ENCODE measurements around the gene FNDC3B.
A peak's percentile ranks its signal among the peaks of the same experiment; 100 is the strongest.

Gene FNDC3B

DNA sequence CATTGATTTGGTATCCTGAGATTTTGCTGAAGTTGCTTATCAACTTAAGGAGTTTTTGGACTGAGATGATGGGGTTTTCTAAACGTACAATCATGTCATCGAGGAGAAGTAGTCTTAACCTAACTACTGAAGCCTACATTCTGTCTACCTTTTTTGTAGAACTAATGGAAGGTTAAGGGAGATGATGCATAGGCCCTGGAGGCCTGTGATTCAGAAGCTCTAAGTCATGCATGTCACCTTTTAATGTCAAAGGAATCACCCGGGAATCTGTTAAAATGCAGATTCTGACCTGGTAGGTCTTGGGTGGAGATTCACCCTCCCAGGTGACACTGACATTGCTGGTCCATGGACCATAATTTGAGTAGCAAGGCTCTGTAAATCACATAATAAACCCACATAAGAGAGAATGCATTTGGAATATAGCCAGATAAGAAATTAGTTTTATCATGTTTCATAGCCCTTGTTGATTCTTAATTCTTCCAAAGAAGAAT is 344.0 kb downstream of the FNDC3B start:
- DNase-seq: no peak

DNA sequence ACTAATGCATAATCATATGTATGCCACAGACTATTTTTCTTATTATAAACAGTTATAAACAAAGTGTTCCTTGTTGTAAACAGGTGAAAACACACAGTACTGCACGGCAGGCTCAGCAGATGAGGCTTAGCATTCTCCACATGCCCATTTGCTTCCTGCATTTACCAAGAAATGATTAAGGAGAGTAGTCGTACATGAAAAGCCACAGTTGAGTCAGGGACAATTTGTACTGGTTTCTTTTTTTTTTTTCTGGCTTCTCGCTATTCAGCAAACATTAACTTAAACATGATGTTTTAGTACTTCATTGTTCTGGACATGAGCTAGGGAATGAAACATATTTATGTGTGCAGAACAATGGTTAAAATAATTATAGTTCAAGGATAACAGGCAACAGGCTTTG is 345.5 kb downstream of the FNDC3B start:
- no peak for DNase-seq

DNA sequence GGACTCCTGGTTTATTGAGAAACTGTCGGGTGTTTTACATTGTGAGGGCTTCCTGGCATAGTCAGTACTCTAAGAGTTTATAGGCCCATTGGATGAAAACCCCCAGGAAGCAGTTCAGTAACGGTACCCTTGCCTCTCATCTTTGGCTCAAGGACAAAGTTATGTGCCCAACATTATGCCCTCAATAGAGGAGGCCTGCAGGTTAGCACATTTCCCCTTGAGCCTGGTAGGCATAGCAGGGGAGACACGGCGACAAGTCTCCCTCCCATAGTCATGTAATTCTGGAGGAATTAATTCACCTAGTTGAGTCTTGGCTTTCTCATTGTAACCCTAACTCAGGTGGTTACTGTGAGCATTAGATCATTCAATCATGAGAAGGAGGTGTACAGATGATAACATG is 348.4 kb downstream of the FNDC3B start:
- DNase-seq: no peak

DNA sequence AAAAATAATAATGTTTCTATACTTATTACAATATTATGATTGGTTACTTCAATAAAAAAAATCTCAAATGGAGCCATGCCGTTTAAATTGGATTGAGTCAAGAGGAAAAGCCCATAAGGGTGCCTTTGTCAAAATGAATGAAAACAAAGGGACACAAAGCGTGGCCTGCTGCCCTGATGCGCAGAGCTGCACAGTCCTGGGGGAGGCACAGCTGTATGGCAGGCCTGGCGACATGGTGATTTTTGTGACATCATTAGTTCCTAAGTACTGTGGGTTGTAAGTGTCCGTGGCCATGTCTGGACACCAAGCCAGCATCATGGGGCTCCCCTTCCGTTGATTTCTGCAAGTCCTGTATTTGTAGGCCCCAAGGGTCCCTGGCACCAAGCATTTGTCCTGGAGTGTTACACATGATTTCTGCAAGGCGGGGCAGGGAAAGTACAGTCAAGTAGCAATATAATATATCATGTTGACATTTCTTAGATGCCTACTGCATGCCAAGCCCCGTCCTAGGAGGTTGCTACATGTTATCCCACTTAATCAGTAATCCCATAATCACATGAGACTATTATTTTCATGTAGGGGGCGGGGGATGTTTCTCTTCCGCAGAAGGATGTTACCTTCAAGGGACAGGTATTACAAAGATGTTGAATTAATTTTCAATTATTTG is 349.2 kb downstream of the FNDC3B start:
- no peak for DNase-seq

DNA sequence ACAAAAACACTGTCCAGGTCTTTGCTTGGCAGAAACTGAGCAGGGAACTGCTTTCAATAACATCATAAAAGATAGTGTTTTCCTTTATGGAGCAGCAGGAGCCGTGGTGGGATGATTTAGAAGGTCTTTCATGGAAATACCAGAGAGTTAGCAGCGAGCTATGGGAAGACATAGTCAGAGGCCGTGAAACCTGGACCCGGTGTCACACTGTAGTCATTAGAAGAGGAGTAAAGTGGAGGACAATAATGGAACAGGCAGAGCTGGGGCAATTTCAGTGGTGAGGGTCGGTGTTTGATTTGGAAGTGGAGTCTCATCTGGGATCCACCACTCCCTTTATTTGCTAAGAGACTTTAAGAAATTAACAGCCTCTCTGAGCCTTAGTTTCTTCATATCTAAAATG is 351.4 kb downstream of the FNDC3B start:
- DNase-seq: no peak

DNA sequence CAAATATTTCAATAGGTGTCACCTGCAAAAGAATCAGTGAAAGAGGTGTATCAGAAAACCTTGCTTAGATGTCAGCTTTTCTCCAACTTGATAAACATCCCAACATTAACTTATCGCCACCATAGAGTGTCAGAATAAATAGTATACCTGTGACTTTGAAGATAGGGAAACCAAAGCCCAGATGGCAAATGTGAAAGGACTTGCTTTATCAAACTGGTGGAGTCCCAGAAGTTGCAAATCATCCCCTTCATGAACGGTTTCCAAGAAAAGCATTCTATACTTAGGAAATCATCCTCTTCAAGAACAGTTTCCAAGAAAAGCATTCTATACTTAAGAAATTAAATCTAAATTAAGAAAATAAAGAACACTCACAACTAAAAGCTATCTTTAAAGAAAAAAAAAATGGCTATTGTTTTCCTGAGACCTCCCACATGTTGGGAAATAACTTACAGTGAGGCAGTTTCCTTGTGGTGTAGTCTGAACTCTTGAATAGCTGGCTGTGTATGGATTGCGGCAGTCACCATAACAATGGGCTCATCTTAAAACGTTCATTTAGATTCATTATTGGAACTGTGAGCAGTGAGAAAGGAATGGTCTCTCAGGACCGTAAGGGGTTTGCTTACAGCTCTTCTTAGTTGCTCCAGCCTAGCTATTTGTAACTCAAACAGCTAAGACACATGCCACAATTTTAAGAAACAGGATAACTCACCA is 352.4 kb downstream of the FNDC3B start:
- peak; percentile 91 for DNase-seq

DNA sequence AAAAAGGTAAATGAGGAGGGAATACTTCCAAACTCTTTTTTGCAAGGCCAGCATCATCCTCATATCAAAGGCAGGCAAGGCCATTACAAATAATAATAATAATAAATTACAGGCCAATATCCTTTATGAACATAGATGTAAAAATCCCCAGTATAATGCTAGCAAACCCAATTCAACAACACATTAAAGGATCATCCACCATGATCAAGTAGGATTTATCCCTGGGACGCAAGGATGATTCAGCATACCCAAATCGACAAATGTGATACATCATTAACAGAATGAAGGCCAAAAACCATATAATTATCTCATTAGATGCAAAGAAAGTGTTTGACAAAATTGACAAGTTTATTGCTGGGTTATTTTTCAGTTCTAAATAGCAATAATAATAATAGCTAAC is 355.3 kb downstream of the FNDC3B start:
- DNase-seq: no peak

DNA sequence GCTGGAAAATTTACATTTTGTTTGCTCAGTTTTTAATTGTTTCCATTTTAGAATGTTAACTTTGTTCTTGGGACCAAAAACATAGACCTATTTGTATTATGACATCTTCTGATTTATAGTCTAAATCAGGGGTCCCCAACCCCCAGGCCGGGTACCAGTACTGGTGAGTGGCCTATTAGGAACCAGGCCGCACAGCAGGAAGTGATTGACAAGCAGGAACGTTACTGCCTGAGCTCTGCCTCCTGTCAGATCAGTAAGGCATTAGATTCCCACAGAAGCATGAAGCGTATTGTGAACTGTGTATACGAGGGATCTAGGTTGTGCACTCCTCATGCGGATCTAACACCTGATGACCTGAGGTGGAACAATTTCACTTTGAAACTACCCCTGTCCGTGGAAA is 357.0 kb downstream of the FNDC3B start:
- no peak for DNase-seq

DNA sequence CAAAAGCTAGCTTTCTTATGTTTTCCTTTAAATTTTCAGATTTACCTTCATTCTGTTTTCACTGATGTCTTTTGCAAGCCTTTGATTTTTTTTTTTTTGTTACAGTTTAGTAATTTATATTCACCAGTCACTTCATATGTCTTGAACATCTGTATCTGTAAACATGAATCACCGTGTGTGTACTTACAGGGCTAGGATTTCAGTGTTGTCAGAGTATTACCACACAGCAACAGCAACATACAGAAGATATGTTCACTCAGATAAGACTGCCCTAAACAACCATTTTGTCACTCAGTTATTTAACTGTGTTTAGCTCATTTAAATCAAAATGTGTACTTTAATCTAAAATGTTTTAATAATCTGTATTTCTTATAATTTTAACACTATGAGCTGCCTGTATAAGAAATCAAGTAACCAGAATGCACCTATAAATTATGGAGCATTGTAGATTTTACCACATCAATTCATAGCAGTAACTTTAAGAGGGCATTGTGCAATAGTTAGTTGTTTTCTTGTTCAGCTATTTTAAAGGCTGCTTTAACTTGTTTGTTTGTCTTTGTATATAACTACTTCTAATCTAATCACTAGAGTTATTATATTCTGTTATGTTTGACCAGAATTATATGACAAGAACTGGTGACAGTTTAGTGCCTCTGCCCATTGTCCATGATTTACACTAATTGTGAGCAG is 358.5 kb downstream of the FNDC3B start:
- DNase-seq: no peak

DNA sequence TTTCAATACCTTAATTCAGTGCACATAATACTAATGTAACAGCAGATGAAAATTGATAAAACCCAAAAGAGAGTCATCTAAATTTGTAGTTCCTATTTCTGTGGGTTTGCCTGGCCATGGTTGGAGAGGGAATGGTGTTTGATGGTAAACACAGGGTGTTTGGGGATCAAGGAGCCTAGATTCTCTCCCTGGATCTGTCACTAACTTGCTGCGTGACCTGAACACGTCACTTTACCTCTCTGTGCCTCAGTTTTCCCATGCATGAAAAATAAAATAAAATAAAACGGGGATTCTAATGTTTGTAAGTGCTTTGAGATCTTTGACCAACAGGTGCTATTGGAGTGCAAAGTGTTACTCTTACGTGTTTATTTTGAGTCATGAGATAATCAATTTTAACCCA is 359.1 kb downstream of the FNDC3B start:
- DNase-seq: no peak

DNA sequence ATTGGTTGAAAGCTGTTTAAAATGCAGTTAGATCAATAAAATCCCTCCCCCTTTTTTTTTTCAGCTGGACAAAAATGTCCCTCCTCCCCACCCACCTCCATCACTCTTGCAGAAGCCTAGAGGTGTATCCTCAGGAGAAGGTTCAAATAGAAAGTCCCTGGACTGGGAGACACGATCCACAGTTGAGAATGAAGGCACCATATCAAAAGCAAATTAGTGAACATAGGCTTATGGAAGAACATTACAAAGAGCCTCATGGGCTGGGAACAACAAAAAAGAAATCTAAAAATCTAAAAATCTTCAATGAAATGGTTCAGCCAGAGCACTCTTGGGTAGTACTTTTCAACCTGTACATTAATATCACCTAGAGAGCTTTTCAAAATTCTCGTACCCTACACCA is 362.7 kb downstream of the FNDC3B start:
- no peak for DNase-seq

DNA sequence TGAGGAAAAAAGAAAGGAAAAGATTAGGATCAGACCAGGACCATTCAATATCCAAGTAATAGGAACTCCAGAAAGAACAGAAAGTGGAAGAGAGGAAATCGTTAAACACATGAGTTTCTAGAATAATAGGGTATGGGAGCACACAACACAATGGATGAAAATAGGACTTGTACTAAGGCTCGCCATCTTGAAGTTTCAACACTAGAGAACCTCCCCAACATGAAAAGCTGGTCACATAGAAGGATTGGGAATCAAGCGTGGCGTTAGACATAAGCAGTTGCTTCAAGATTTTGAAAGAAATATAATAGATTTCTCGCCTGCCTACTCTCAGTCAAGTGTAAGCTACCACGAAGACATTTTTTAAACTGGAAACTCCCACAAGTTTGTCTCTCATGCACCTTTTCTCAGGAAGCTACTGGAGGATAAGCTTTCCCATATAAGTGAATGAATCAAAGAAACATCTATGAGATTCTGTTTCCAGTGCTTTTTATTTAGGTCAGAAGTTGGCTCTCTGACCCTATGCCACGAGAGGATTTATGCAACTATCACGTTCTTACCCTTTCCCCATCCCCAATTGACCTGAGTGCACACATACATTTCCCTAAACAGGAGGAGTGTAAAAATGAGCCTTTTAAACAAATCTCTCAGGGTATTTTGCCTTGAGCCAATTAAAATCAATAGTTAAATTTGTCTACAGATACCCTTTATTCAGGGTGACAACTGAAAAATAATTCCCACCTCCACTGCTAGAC is 363.7 kb downstream of the FNDC3B start:
- no peak for DNase-seq

DNA sequence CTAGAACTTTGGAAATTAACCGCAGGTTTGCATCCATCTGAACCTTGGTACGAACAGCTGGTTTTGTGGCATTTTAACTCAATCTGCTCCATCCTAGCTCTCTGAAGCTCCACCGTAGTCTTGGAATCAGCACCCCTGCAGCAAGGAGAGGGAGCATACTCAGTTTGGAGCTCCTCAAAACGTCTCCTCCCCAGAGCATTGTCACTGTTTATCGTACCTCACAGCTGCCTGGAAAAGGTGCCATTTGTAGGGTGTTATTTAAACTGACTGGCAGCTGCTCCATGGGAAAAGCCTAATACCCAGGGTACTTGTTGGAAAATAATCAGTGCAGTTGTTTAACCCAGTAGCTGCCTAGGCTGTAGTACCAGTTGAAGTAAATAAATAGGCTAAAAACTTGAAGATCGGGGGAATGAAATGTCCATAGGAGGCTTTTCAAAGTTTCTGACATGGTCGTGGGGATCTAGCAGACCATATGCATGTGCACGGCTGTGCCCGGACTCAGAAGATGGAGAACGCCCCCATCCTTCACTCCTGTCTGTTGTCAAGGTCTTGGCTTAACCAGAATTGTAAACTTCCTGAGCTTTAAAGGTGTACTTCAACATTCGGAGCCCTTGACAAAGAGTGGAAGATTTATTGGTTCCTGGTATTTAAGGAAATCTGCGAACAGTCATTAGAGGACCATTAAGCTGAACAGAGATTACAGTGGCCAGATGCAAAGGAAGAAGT is 365.0 kb downstream of the FNDC3B start:
- no peak for DNase-seq

DNA sequence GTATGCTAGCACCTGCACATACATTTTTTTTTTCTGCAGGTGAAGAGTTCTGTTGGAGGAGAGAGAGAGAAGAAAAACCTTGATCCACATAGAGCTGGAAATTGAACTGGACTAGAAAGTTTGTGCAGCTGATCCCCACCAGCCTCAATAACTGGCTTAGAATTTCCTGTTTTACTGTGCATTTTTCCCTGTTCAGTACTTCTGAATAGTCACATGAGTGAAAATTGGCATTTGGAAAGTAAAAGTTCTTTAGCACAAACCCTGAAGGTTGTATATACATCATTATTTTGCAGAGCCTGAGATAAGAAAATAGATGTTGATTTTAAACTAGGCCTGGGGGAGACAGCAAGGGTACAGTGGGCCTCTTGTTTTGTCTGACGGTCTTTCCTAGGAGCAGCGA is 366.5 kb downstream of the FNDC3B start:
- no peak for DNase-seq

DNA sequence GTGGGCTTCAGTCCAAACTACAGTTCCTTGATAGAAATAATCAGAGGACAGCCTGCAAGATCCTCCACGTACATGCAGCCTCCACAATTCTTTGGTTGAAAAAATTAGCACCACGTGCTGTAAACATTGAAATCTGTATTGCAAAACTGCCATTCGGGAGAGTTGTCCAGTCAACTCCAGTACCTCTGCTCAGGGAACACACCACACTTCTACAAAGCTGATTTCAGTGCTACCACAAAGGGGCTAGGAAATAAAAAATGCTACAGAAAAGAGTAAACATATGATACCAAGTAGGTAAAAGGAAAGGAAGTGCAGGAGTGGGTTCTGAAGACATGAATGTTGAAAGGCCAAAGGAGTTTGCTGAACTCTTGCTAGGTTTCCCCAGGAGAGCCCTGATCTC is 368.5 kb downstream of the FNDC3B start:
- no peak for DNase-seq

DNA sequence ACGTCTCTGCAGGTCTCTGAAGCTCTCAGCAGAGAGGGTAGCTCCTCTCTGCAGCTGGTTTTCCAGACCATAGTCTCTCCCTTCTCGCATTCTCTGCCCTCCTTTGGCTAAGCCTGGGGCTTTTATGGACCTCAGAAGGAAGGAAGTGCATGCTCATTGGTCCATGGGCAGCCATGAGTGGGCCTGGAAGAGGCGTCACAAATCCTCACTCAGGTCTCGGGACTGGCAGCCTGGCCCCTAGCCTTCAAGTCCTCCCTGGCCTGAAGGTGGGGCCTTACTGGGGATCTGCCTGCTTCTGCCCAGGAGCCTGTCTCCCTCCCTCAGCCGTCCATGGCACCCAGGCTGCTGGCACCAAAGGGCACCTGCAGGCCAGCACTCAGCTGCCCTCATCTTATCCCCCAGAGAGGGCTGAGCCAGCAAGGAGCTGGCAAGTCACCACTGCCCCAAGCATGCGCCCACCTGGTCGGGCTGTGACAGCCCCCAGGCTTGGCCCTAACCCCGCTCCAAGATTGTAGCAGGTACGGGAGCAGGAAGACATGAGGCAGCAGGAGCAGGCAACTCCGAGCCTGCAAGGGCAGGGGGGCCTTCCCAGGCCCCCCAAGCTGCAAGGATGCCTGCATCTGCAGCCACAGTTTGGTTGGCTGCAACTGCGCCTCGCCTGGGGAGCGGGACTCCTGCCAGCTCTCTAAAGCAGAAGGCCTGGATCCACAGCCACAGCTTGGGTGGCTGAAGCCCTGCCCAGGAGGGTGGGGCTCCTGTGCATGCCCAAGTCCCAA is 371.5 kb downstream of the FNDC3B start:
- no peak for DNase-seq

DNA sequence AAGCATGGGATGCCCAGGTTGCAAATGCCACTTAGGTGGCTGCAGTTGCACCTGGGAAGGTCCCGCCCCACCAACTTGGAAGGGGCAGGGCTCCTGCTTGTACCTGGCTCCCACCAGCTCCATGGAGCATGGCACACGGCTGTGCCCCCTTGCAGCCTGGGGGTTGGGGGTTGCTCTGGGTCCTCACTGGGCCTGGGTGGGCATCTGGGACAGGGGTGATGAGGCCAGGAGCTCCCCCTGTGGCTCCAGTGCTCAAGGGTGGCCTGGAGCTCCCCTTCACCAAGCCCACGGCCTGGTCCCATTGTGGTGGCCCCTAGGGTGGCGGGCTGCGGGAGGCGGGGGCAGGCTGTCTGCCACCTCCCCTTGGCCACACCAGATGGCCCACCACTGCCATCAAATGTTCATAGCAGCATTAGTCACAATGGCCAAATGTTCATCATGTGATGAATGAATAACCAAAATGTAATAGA is 372.1 kb downstream of the FNDC3B start:
- DNase-seq: no peak

DNA sequence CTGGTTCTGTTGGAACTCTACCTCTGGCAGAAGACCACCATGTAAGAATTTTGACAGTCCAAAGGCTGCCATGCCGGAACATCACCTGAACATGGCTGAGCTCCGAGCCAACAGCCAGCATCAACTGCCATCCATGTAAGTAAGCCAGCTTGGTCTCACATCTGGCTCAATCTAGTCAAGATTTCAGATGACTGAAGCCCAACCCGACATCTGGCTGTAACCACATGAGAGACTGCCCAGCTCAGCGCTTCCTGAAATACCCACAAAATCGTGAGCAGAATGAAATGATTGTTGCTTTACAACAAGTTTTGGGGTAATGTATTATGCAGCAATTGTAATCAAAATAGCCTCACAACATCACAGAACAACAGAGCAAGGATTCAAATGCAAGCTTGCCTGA is 375.9 kb downstream of the FNDC3B start:
- DNase-seq: no peak

DNA sequence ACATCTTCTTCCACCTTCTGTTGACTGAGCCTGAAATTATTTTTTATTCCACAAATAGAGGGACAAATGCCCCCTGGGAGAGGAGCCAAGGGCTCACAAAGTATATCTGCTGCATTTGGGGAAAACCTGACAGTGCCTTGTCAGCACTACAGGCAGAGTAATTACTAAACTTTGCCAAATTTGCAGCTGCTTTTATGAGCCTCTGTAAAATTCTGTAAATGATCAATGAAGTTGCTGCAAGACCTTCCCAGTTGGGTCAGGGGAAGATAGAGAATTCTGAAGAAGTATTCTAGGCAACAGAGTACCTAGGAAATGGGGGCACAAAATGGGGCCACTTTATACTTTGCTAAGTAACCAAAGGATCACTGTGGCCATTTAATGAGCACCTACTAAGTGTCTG is 398.3 kb downstream of the FNDC3B start:
- no peak for DNase-seq

DNA sequence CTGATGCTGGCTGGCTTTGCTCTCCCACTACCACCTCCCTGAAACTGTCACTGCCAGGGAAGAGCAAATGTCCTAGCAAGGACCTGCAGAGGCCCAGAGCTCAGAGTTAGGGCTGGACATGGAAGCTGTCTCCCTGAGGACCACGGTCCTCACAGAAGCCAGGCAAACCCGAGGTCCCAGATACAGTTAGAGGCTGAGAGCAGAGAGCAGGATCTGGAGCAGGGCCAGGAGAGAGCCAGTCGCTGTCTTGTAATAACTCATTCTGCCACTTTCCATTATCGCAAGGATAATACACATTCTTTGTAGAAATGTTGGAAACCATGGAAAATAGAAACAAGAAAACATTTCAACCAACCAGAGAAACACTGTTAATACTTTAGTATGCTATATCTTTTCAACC is 398.8 kb downstream of the FNDC3B start:
- DNase-seq: no peak

DNA sequence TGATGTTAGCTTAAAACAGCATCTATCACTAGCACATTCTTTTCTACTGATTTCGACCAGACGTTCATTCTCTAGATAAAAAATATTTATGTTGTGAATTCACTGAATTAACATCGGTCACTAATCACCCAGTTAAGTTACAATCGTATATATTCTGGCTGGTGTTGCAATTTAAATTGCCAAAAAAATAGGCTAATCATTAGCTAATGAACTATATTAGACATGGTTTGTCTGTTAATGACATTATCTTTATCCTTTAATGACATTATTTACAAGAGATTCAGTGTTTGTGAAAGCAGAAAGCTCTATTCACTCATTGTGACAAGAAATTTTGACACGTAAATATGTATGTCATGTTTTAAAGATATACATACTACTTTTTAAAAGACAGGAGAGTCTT is 402.2 kb downstream of the FNDC3B start:
- DNase-seq: no peak

DNA sequence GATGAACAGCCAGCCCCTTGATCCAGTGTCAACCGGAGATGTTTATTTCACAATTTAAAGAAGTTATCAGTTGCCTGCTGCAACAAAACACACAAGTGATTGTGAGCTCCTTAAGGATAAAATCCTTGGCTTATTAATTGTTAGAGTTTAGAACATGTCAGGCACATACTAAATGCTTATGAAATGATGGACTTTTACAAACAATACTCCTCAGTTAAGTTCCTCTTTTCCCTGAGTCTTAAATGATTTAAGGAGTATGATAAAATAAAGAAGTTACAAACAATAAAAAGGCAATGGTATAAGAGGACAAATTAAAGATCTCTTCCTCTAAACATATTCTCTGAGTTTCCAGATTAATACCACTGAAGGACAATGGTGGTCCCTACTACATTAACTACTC is 403.2 kb downstream of the FNDC3B start:
- peak; percentile 3 for DNase-seq
